Activated T-helper 2 cell treated with anti-CD3 and anti-CD28 coated beads, Interferon-gamma antibody, Interleukin-2, Interleukin-4, amounts not matched to agents 10 μg/mL and 5 μg/mL and 100 μg/mL, durations not matched to agents 14 hours and 24 hours and 36 hours (primary cell): ENCODE results near the gene GALR2. TPM values are rescaled to one million over a fixed set of nuclear protein-coding genes. Genes with fewer than 3 reads are reported as not detected.

Source experiments
- DNase-seq: peaks from one replicate; pipeline ENCODE4 v3.0.0; 2021; ENCODE audit warnings: low spot score
- H3K27ac Mint-ChIP-seq: one replicate; pipeline ENCODE4 v1.8.0; 2021; ENCODE audit warnings: mixed read lengths
- H3K27me3 Mint-ChIP-seq: one replicate; pipeline ENCODE4 v1.8.0; 2021; ENCODE audit warnings: low read depth, mixed read lengths
- H3K36me3 Mint-ChIP-seq: one replicate; pipeline ENCODE4 v1.8.0; 2021; ENCODE audit warnings: low read depth, mixed read lengths
- H3K4me1 Mint-ChIP-seq: one replicate; pipeline ENCODE4 v1.8.0; 2021; ENCODE audit warnings: low read depth, mixed read lengths
- H3K4me3 Mint-ChIP-seq: one replicate; pipeline ENCODE4 v1.8.0; 2021; ENCODE audit warnings: low read depth, mild to moderate bottlenecking, moderate library complexity, mixed read lengths
- H3K9me3 Mint-ChIP-seq: one replicate; pipeline ENCODE4 v1.8.0; 2021; ENCODE audit warnings: mixed read lengths
- intact Hi-C: fragments of 100-400 bp; cut with micrococcal nuclease; formaldehyde crosslinking; loops from one replicate; pipeline ENCODE4 v1.15.1; 2023
- total RNA-seq: library from RNA; stranded (reverse); gene quantifications from 2 replicates; pipeline ENCODE4 v1.2.3, GENCODE V29; 2022

GALR2 gene
- total RNA-seq, 1 donor from 2014 or later = 10.7 TPM

- Mint-ChIP-seq H3K4me1 (peaks cover 10% of the 10 kb centered on the region), H3K27me3 (no peaks in the 10 kb centered on the region), H3K36me3 (peaks cover 30% of the 10 kb centered on the region), H3K9me3 (no peaks in the 10 kb centered on the region), H3K27ac (peak within 1 kb of the TSS; percentile 93), H3K4me3 (peak within 1 kb of the TSS; percentile 96)
- peak; percentile 91 for DNase-seq
- intact Hi-C loops = loop anchor here (2.0 to 10.0 kb wide), 2 partner anchors 31 to 199 kb away; partner anchors contain the start of genes MRPL38 and SRP68
Observed at GRCh38 chr17:76103274-76104139, 28.9 kb downstream of the GALR2 start, which contains the start of gene EXOC7. Gene EXOC7 (minus strand): TSS chr17:76103787. CDS start chr17:76103692, 95 bp downstream.

- peaks cover 10% of the 10 kb centered on the region for H3K4me1 Mint-ChIP-seq
- H3K36me3 Mint-ChIP-seq = peaks cover 24% of the 10 kb centered on the region
- H3K4me3 Mint-ChIP-seq = peak overlapping the region; percentile 96
- no peaks in the 10 kb centered on the region for H3K9me3 Mint-ChIP-seq
- no peak for DNase-seq
- H3K27ac Mint-ChIP-seq = peak overlapping the region; percentile 93
- no peaks in the 10 kb centered on the region for H3K27me3 Mint-ChIP-seq
- intact Hi-C loops = loop anchor here (10.0 kb wide), 1 partner anchor 200 kb away; the partner anchor contains the start of gene MRPL38
Observed at GRCh38 chr17:76104140-76104895, 29.7 kb downstream of the GALR2 start.

GRCh38 chr17:76104896-76105231 lies 30.3 kb downstream of the GALR2 start:
- peaks cover 18% of the 10 kb centered on the region for H3K36me3 Mint-ChIP-seq
- intact Hi-C loops = loop anchor here (10.0 kb wide), 1 partner anchor 200 kb away; the partner anchor contains the start of gene MRPL38
- peak overlapping the region; percentile 96 for H3K4me3 Mint-ChIP-seq
- H3K4me1 Mint-ChIP-seq = peaks cover 9% of the 10 kb centered on the region
- H3K27me3 Mint-ChIP-seq = no peaks in the 10 kb centered on the region
- DNase-seq = no peak
- H3K9me3 Mint-ChIP-seq = no peaks in the 10 kb centered on the region
- H3K27ac Mint-ChIP-seq = peak overlapping the region; percentile 93

- Mint-ChIP-seq H3K4me3 (no peak overlapping the region), H3K9me3 (no peaks in the 10 kb centered on the region), H3K36me3 (peaks cover 7% of the 10 kb centered on the region), H3K27ac (no peak overlapping the region), H3K4me1 (peaks cover 7% of the 10 kb centered on the region), H3K27me3 (no peaks in the 10 kb centered on the region)
- no peak for DNase-seq
- intact Hi-C loops = loop anchor here (1.0 to 10.0 kb wide), 2 partner anchors 92 to 202 kb away; partner anchors contain the start of gene MRPL38
Observed at GRCh38 chr17:76106703-76107102, 32.1 kb downstream of the GALR2 start.

GRCh38 chr17:76107509-76107908 lies 32.9 kb downstream of the GALR2 start:
- no peak overlapping the region for H3K4me3 Mint-ChIP-seq
- H3K36me3 Mint-ChIP-seq = peaks cover 5% of the 10 kb centered on the region
- no peaks in the 10 kb centered on the region for H3K27me3 Mint-ChIP-seq
- H3K9me3 Mint-ChIP-seq = no peaks in the 10 kb centered on the region
- peaks cover 4% of the 10 kb centered on the region for H3K4me1 Mint-ChIP-seq
- no peak overlapping the region for H3K27ac Mint-ChIP-seq
- DNase-seq = no peak
- intact Hi-C loops = loop anchor here (1.0 to 10.0 kb wide), 2 partner anchors 93 to 203 kb away; partner anchors contain the start of gene MRPL38

GRCh38 chr17:76111956-76112355 lies 37.4 kb downstream of the GALR2 start:
- Mint-ChIP-seq H3K9me3 (peaks cover 4% of the 10 kb centered on the region), H3K4me3 (no peak overlapping the region), H3K27ac (no peak overlapping the region), H3K27me3 (peaks cover 5% of the 10 kb centered on the region), H3K36me3 (no peaks in the 10 kb centered on the region), H3K4me1 (no peaks in the 10 kb centered on the region)
- intact Hi-C loops = no loop called here
- DNase-seq = no peak

- no peak overlapping the region for H3K27ac Mint-ChIP-seq
- H3K4me1 Mint-ChIP-seq = no peaks in the 10 kb centered on the region
- H3K9me3 Mint-ChIP-seq = peaks cover 4% of the 10 kb centered on the region
- H3K27me3 Mint-ChIP-seq = peaks cover 5% of the 10 kb centered on the region
- H3K36me3 Mint-ChIP-seq = no peaks in the 10 kb centered on the region
- no peak overlapping the region for H3K4me3 Mint-ChIP-seq
- intact Hi-C loops = no loop called here
- DNase-seq = no peak
Observed at GRCh38 chr17:76115138-76115754, 40.7 kb downstream of the GALR2 start.

- H3K4me3 Mint-ChIP-seq = no peak overlapping the region
- H3K4me1 Mint-ChIP-seq = peaks cover 6% of the 10 kb centered on the region
- no peaks in the 10 kb centered on the region for H3K27me3 Mint-ChIP-seq
- no peak overlapping the region for H3K27ac Mint-ChIP-seq
- H3K36me3 Mint-ChIP-seq = no peaks in the 10 kb centered on the region
- no peaks in the 10 kb centered on the region for H3K9me3 Mint-ChIP-seq
- intact Hi-C loops = loop anchor here (2.0 to 5.0 kb wide), 2 partner anchors 63 to 178 kb away; no protein-coding TSS in a partner anchor
- DNase-seq = no peak
Observed at GRCh38 chr17:76119409-76120371, 45.1 kb downstream of the GALR2 start.

GRCh38 chr17:76120658-76121008 lies 46.1 kb downstream of the GALR2 start:
- Mint-ChIP-seq H3K9me3 (no peaks in the 10 kb centered on the region), H3K4me3 (no peak overlapping the region), H3K27ac (no peak overlapping the region), H3K27me3 (no peaks in the 10 kb centered on the region), H3K36me3 (no peaks in the 10 kb centered on the region), H3K4me1 (peaks cover 6% of the 10 kb centered on the region)
- intact Hi-C loops = loop anchor here (1.0 to 5.0 kb wide), 3 partner anchors 62 to 177 kb away; no protein-coding TSS in a partner anchor
- DNase-seq = no peak

- DNase-seq = no peak
- H3K9me3 Mint-ChIP-seq = no peaks in the 10 kb centered on the region
- H3K4me3 Mint-ChIP-seq = no peak overlapping the region
- intact Hi-C loops = loop anchor here (1.0 to 5.0 kb wide), 3 partner anchors 61 to 175 kb away; no protein-coding TSS in a partner anchor
- peaks cover 12% of the 10 kb centered on the region for H3K4me1 Mint-ChIP-seq
- H3K36me3 Mint-ChIP-seq = no peaks in the 10 kb centered on the region
- H3K27me3 Mint-ChIP-seq = no peaks in the 10 kb centered on the region
- H3K27ac Mint-ChIP-seq = peak overlapping the region; percentile 58
Observed at GRCh38 chr17:76121932-76122430, 47.4 kb downstream of the GALR2 start.

GRCh38 chr17:76122431-76123190 lies 48.0 kb downstream of the GALR2 start:
- intact Hi-C loops = loop anchor here (5.0 kb wide), 1 partner anchor 175 kb away; no protein-coding TSS in a partner anchor
- no peaks in the 10 kb centered on the region for H3K27me3 Mint-ChIP-seq
- peak overlapping the region; percentile 58 for H3K27ac Mint-ChIP-seq
- DNase-seq = no peak
- H3K4me1 Mint-ChIP-seq = peaks cover 15% of the 10 kb centered on the region
- H3K36me3 Mint-ChIP-seq = no peaks in the 10 kb centered on the region
- H3K4me3 Mint-ChIP-seq = no peak overlapping the region
- no peaks in the 10 kb centered on the region for H3K9me3 Mint-ChIP-seq
